CD4-positive, alpha-beta T cell treated with Interleukin-2 at 100 ng/mL for 4 hours (primary cell): ENCODE results near the gene ZNF555.
"Not testable (repeated sequence)": the region's sequence is repeated elsewhere in the genome, so short reads cannot be mapped to it uniquely, and the experiment has no call there.

Experiments used
- DNase-seq: peaks from one replicate; pipeline ENCODE4 v3.0.0-alpha.2; 2020; ENCODE audit warnings: low spot score

Gene ZNF555

DNA sequence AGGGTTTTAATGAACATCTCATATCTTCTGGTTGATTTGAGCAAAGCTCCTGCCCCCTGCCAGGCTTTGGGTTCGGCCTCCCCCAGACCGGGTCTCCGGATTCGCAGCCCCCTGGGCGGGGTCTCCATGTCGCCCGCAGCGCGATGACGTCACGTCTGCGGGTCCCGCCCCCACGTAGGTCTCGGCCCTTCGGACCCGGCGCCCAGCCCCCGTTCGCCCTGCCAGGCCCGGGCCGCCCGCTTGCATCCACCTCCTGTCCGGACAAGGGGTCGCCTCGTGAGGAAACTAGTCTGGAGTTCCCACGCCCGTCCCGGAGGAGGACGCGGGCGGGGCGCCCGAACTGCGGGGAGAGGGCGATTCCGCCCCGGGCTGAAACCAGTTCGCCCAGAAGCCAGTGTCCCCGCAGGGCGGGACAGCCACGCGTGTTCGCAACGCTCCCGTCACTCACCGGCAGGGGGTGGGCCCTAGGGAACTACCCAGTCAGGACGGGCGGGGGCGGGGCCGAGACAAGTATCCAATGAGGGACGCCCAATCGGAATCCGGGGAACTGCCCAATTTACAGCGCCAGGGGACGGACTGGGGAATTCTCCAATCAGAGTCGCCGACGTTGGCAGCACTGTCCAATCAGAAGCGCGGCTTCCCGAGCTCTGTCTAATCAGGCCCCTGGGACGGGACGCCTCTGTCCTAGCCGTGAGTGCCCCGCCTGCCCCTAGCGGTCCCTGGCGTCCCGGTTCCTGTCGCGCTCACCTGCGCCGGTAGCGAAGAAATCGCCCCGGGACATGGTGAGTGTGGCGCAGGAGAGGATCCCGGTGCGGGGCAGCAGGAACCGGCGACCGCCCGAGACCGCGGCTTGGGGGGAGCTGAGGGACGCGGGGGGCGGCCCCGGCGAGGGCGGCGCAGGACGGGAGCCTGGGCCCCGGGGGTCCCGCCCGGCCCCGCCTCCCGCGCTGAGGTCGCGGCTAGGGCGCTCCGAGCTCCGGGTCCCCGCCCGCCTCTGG lies at the start of gene ZNF555:
Gene ZNF555, plus strand, starts transcription at position 682 of the 998 bp plus-strand sequence. Its CDS starts 98 bp downstream, at position 780.
- DNase-seq = peak; percentile 99

DNA sequence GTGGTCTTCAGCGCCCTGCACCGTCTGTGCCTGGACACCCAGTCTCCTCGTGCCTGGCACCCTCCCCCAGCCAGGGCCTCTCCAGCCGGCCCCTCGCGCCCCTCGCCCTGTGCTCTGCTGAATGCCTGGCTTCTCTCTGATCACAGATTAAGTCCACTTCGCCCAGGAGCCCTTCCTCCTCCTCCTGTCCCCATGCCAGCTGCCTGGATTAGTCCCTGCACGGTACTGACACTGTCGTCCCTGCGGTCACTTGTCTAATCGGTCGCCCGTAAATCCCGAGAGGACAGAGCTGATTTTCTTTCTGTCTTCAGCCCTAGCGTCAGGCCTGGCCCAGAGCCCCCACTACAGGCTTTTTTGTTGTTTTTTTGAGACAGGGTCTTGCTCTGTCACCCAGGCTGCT lies 49.4 kb upstream of the ZNF555 start:
- DNase-seq = no peak

DNA sequence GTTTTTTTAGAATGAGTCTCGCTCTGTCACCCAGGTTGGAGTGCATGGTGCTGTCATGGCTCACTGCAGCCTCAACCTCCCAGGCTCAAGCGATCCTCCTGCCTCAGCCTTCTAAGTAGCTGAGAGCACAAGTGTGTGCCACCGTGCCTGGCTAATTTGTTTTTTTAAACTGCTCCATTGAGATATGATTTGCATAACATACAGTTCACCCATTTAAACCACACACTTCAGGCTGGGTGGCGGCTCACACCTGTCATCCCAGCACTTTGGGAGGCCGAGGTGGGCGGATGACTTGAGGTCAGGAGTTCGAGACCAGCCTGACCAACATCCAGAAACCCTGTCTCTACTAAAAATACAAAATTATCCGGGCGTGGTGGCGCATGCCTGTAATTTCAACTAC lies 48.6 kb upstream of the ZNF555 start:
- DNase-seq = not testable (repeated sequence)

DNA sequence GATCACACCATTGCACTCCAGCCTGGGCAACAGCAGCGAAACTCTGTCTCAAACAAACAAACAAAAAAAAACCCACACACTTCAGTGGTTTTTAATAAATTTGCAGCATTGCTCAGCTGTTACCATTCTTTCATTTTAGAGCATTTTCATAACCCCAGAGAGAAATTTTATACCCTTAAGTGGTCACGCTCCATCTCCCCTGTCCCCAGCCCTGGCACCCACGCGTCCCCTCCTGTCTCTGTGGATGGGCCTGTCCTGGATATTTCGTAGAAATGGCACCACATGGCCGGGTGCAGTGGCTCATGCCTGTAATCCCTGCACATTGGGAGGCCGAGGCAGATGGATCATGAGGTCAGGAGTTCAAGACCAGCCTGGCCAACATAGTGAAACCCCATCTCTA lies 48.1 kb upstream of the ZNF555 start:
- DNase-seq = no peak

DNA sequence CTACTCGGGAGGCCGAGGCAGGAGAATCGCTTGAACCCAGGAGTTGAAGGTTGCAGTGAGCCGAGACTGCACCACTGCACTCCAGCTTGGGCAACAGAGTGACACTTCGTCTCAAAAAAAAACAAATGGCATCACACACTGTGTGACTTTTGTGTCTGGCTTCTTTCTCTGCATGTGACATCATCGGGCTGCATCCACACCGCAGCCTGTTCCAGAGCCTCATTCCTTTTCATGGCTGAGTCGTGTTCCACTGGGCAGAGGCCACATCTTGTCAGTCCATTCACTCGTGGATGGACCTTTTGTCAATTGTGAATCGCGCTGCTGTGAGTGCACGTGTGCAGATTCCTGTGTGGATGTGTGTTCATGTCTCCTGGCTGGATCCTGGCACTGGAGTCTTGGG lies 47.7 kb upstream of the ZNF555 start:
- DNase-seq = no peak

DNA sequence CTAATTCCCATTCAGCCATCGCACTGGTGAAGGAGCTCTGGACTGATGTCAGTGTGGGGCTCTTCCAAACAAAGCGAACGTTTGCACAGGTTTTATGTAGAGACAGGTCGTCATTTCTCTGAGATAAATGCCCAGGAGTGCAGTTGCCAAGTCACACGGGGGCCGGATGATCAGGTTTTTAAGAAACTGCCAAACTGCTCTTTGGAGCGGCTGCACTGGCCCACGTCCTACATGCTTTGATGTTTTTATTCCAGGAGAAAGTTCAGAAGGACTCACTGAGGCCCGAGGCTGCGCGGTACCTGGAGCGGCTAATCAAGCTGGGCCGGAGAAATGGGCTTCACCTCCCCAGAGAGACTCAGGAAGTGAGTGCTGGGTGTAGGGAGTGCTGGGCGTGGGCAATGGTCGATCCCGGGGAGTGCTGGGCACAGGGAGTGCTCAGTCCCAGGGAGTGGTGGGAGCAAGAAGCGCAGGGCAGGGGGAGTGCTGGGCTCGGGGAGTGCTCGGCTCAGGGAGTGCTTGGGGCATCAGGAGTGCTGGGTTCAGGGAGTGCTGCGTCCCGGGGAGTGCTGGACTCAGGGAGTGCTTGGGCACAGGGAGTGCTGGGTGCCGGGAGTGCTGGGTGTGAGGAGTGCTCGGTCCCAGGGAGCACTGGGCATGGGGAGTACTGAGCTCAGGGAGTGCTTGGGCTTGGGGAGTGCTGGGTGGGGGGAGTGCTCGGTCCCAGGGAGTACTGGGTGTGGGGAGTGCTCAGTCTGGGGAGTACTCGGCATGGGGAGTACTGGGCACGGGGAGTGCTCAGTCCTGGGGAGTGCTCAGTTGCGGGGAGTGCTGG lies 45.2 kb upstream of the ZNF555 start:
- DNase-seq = no peak

DNA sequence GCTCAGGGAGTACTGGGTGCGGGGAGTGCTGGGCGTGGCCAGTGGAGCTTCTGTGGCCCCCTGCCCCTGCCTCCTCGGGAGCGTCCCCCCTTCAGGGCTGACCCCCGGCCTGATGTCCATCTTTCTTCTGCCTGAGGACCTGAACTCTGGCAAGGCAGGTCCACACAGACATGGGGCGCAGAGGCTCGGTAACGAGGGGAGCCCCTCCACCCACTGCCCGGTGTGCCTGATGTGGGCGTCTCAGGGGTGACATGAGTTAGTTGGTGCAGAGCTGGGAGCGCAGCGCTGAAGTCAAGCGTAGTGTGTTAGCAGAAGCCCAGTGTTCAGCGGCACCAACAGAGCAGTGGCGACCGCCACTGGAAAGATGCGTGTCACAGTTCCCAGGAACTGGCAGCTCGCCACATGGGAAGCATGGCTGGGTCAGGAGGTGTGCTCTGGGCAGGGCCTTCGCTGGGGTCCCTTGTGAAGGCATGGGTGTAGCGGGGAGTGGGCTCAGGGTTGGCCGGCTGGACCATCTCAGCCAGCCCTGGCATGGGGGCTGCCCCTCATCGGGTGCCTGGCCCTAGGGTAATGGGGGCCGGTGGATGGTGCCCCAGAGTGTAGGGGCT lies 44.5 kb upstream of the ZNF555 start:
- no peak for DNase-seq

DNA sequence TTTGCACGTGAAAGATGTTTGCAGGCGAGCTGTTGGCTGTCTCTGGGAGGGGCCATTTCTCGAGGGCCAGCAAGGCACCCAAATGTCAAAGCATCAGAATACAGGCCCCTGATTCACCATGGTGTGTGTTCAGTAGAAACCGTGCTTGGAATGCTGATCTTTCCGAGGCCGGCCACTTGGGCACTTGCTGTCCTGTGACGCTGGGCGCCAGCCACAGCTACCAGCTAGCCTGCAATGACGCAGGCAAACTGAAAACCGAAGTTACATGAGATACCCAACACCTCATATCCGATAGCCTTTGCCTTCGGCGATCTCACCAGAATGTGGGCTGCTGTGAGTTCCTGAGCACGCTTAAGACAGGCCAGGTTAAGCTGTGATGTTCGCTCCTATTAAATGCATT lies 44.0 kb upstream of the ZNF555 start:
- no peak for DNase-seq

DNA sequence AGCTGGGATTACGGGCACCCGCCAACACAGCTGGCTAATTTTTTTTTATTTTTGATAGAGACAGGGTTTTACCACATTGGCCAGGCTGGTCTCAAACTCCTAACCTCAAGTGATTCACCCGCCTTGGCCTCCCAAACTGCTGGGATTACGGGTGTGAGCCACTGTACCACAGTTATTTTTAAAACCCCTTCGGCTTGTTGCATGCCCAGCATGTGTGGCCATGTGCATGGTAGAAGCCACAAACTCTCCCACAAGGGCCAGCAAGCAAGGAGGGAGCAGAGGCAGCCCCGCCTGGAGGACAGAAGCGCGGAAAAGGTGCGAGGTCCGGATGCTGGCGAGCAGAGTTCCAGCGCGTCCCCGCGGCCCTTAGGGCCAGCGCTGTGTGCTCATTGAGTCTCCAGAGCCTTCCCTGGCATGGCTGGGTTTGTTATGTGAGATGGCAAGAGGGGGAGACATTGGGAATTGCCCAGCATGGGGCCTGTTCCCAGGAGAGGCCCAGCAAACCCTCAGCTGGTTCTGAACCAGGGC lies 43.1 kb upstream of the ZNF555 start:
- no peak for DNase-seq

DNA sequence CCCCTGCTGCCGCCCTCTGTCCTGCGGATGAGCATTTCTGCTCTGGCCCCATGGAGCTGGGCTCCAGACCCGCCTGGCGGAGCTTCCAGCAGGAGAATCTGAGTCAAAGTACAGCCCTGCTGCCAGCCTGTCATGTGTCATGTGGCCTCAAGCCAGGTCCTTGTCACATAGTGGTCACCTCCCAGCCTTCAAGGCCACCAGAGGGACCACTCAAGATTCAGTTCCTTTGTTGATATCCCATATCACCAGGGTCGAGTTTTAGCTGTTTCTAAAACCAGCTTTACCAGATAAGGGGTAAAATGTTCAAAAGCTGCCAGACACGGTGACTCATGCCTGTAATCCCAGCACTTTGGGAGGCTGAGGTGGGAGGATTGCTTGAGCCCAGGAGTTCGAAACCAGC lies 42.5 kb upstream of the ZNF555 start:
- no peak for DNase-seq

DNA sequence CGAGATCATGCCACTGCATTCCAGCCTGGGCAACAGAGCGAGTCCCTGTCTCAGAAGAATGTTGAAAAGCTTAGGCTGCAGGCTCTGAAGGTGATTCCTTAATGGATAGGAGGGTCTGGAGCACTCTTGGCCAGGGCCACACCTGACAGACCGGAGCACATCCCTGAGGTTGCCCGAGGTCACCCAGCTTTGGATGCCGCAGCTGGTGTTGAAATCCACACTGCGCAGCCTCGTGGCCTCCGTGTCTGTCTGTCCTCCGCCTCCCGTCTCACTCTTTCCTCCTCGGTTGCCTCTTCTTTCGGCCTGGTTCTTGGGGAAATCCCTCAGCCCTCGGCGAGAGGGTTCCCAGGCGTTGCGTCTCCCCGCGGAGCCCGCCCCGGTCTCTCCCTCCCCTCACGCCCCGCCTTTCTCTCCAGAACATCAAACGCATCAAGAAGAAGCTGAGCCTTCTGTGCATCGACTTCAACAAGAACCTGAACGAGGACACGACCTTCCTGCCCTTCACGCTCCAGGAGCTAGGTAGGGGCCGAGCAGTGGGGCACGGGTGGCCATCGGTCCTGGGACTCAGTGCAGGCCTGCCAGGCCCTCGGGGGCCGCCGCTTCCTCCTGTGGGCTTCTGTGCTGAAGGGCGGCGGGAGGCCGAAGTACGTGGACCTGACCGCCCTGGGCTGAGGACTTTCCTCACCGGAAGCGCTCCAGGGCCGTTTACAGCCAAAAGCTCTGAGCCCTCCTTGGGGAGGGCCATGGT lies 41.8 kb upstream of the ZNF555 start:
- DNase-seq = no peak

DNA sequence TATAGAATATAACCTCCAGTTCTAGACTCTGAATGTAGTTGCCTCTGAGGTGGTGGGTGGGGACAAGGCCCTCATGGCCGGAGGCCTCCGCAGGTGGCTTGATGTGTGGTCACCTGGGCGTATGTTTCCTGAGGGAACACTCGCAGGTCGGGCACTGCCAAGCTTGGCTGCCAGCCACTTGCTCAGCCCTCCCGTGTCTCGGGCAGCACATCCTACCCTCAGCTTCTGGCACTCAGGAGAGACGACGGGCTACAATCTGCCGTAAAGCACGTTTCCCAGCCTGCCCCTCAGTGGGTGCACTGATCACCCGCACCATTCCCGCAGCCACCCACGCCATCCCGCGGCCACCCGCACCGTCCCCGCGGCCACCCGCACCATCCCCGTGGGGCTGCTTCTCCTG lies 40.8 kb upstream of the ZNF555 start:
- DNase-seq = no peak

DNA sequence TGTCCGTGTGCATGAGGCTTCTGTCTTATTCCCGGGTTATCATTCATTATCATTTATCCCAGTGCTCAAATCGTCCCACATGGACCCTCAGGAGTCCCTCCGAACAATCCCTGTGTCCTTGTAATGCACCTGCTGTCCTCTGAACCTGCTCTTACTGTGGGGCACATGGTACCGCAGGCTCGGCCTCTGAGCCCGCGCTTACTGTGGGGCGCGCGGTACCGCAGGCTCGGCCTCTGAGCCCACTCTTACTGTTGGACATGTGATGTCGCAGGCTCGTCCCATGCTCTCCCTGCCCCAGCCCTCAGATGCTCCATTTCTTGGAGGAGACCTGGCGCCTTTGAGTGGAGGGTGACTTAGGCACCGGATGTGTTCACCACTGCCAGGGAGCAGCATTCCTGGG lies 38.4 kb upstream of the ZNF555 start:
- DNase-seq = no peak

DNA sequence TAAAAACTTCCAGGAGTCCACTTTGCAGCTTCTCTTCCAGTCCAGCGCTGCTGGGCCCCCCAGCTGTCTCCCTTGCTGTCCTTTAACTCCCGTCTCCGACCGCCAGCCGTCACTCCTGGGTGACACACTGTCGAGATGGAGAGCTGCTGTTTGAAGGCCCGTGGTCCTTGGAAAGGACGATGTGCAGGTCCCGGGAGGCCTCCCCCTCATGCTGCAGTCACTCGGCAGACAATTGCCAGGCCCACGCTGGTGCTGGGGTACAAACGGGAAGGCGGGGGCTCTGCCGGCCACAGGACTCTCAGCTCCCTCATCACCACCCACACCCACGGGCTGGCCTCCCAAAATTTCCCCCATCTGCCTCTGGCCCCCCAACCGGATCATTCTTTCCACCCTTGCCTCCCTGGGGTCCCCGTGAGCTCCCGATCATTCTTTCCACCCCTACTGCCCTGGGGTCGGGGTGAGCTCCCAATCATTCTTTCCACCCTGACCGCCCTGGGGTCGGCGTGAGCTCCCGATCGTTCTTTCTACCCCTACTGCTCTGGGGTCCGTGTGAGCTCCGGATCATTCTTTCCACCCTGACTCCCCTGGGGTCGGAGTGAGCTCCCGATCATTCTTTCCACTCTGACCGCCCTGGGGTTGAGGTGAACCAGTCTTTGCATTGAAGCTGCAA lies 37.7 kb upstream of the ZNF555 start:
- DNase-seq = no peak

DNA sequence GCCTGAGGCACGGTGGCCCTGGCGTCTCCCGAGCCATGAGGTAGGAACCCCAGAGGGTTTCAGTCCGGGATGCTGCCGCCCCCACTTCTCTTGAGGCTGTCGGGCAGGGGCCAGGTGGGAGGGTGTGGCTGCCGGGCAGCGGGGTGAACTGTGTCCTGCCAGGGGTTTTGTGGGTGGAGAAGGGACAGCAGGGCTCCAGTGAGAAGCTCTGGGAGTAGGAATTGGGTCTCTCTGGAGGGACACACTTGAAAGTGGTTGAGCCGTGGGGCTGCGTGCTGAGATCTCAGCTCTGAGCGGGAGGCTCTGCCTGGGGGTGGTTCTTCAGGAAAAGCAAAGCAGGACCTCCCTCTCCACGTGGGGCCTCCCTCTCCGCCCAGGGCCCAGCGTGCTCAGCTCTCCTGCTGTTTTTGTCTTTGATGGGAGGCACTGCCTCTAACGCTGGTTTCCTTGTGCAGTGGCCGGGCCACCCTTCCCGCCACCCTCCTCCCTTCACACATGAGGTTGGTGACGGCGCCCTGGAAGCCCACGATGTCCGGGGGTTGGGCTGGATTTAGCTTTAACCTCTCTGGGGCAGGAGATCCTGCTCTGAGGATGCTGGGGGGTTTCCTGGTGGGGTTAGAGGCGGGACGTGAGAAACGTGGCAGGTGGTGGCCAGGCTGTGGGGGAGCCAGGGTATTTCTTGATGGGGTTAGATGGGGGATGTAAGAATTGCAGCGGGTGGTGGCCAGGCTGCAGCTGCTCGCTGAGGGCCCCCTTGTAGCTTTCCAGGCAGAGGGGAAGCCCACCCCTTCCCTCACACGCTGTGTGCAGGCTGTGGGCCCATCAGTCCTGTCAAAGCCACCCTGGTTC lies 36.9 kb upstream of the ZNF555 start:
- DNase-seq = no peak

DNA sequence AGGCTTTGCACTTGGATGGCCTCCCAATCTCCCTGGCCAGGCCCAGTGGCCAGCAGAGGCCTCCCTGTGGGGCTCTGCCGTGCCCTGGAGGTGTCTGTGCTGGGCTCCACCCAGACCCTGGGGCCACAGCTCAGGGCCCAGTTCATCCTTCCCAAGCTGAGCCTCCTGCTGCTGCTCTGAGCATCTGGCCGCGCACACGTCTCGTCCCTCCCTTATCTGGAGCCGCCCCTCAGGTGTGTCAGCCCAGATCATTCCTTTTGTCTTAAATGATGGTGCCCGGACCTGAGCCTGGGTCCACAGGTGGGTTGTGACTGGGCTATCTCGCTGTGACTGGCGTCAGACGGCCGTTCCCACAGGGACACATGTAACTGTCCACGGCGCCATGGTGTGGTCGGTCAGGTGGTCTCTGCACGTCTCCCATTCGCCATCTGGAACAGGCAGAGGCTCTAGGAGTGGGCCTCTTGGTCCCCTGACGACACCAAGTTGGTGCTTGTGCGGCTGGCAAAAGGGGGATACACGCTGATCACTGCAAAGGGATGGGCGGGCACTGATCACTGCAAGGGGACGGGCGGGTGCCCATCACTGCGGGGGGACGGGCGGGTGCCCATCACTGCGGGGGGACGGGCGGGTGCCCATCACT lies 35.9 kb upstream of the ZNF555 start:
- DNase-seq = no peak

DNA sequence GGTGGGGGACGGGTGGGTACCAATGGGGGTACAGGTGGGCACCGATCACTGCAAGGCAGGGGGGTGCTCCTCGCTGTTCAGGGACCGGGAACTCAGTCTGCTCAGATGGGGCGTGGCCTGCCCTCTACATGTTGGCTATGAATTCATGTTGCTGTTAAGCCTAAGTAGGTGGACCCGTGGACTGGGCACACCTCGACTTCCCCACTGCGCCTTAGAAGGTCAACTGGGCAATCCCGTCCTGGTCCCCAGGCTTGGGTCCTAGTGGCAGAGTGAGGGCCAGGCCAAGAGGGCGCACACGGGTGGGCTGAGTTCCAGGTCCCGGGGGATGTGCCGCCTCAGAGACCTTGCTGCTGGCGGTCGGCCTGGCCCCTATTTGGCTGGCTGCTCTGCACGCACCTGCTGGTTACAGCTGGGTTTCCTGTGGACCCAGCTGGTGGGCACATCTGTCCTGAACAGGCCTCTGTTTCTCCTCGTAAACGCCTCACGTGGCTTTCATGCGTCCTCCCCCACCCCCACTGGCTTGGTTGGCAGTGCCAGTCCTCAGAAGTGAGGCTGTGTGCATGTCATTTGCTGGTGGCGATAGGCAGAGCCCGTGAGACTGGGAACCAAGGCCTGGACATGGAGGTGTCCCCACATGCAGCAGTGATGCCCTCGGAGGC lies 35.2 kb upstream of the ZNF555 start:
- DNase-seq = no peak

DNA sequence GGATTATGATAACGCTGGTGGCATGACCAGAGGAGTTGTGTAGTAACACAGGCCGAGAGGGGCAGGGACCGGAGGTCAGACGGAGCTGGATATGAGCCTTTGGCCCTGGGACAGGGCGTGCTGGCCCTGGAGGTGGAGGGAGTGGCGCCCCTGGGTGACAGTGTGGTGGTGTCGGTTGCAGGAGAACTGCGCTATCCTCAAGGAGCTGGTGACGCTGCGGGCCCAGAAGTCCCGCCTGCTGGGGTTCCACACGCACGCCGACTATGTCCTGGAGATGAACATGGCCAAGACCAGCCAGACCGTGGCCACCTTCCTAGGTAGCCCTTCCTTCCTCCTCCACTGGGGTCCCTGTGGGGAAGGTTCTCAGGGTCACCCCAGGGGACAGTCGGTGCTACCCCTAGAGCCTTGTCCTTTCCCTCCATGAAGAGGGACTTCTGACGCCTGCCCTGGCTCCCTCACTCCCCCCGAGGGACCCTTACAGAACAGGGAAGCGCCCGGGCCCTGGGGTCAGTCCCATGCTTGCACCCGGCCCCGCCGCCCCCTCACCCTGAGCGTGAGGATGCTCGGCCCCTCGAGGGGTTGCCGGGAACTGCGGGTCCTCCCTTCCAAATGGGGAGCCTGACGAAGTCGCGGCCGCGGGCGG lies 34.4 kb upstream of the ZNF555 start:
- DNase-seq = no peak
